H1 (cell line): ENCODE data around the gene KIF3B. TPM values are rescaled to one million over a fixed set of nuclear protein-coding genes. Genes with fewer than 3 reads are reported as not detected.

ENCODE experiments used
- JUND ChIP-seq: IDR thresholded peaks from 2 replicates; pipeline ENCODE4 v1.6.1; 2011; ENCODE audit warnings: mild to moderate bottlenecking, improper control_type of control experiment, low read length
- POU5F1 ChIP-seq: IDR thresholded peaks from 2 replicates; pipeline ENCODE4 v1.6.1; 2011; ENCODE audit warnings: low read depth, mild to moderate bottlenecking, low read length, moderate library complexity
- SIRT6 ChIP-seq: IDR thresholded peaks from one replicate; pipeline ENCODE4 v1.7.1; 2012; ENCODE audit warnings: low read length, inconsistent platforms
- polyA plus RNA-seq, 7 experiments: library from polyadenylated mRNA; depleted of rRNA in 3 of 7; stranded (reverse) in 5 of 7; unstranded in 2 of 7; fragments of >200 nt in 5 of 7; fragments of 200-250 nt in 2 of 7; gene quantifications; 1 replicate in 5 of 7; 2 replicates in 1 of 7; 4 replicates in 1 of 7; pipeline versions ENCODE4 v1.2.1 to v1.2.3, GENCODE V29; 2011 to 2013; ENCODE audit warnings: missing spikeins in 2 of 7, mixed read lengths in 2 of 7
- total RNA-seq: library from RNA; stranded (reverse); fragmentation: NEBNext Ultra II Directional; extraction: Animal tissue kit (Norgen Biotek cat#: 25700); gene quantifications from 2 replicates; pipeline ENCODE4 v1.2.1, GENCODE V29; 2021
- TF ChIP-seq, protein P1 (sequence below): IDR thresholded peaks from 2 replicates; pipeline ENCODE4 v1.6.1; 2011; ENCODE audit warnings: low read length, improper control_type of control experiment

KIF3B gene
- total and polyA plus RNA-seq, 2 of the 8 experiments (the other 6 are each of a cell fraction or from before 2014, with no cell fraction given): 10.1 to 22.4 TPM

DNA sequence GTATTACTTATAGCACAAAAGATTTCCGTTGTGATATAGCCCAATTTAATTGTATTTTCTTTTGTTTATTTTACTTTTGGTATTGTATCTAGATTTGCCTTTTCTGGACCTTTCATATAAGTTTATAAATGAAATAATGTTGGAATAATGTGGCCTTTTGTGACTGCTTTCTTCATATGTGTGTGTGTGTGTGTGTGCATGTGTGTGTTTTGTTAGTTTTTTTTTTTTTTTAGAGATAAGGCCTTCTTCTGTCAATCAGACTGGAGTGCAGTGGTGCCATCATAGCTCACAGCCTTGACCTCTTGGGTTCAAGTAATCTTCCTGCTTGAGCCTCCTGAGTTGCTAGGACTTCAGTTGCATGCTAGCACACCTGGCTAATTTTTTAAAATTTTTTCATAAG lies 42.9 kb downstream of the KIF3B start (continued):
- no peak for TF ChIP-seq SIRT6
- no peak for TF ChIP-seq JUND
- TF ChIP-seq POU5F1: no peak
- TF ChIP-seq, protein P1, sequence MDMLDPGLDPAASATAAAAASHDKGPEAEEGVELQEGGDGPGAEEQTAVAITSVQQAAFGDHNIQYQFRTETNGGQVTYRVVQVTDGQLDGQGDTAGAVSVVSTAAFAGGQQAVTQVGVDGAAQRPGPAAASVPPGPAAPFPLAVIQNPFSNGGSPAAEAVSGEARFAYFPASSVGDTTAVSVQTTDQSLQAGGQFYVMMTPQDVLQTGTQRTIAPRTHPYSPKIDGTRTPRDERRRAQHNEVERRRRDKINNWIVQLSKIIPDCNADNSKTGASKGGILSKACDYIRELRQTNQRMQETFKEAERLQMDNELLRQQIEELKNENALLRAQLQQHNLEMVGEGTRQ: no peak
